Right lobe of liver (tissue), 6 donors: Measurements from ENCODE around the gene VDR. TPM values are rescaled to one million over a fixed set of nuclear protein-coding genes. Genes with fewer than 3 reads are reported as not detected.

Experiments
- ATAC-seq, 4 donors: fragments of 200-7000 bp; cut with Tn5 transposase; one replicate each; pipeline ENCODE4 v1.9.1; 2020; ENCODE audit warnings: mild to moderate bottlenecking in 4 of 4, moderate library complexity in 4 of 4
- DNase-seq, 3 donors: peaks; one replicate each; pipeline ENCODE4 v3.0.0-alpha.2; 2020
- H3K27ac ChIP-seq, 3 donors: fragments of 200-600 bp; one replicate each; pipeline ENCODE4 v1.8.0; 2022
- H3K27me3 ChIP-seq, 2 donors: fragments of 200-600 bp; one replicate each; pipeline ENCODE4 v1.8.0; 2022
- H3K36me3 ChIP-seq, 4 donors: fragments of 200-600 bp; sonication (generic) in 1 of 4; one replicate each; pipeline versions ENCODE4 v1.5.1 to v1.8.0; 2017 to 2022; ENCODE audit warnings: control low read depth in 1 of 4
- H3K4me1 ChIP-seq, 4 donors: fragments of 200-600 bp; sonication (generic) in 1 of 4; one replicate each; pipeline versions ENCODE4 v1.5.1 to v1.8.0; 2017 to 2022; ENCODE audit warnings: control low read depth in 1 of 4
- H3K4me3 ChIP-seq, 3 donors: fragments of 200-600 bp; one replicate each; pipeline ENCODE4 v1.8.0; 2022
- H3K9me3 ChIP-seq, 4 donors: fragments of 200-600 bp; sonication (generic) in 1 of 4; one replicate each; pipeline versions ENCODE4 v1.5.1 to v1.8.0; 2017 to 2022; ENCODE audit warnings: control low read depth in 1 of 4
- CTCF ChIP-seq, 4 donors: fragments of 200-600 bp in 3 of 4; fragments of 450-650 bp in 1 of 4; IDR thresholded peaks; one replicate each; pipeline versions ENCODE4 v1.5.1 to v1.8.0; 2016 to 2022; ENCODE audit warnings: antibody characterized with exemption in 4 of 4, mild to moderate bottlenecking in 2 of 4
- POLR2A ChIP-seq: fragments of 450-650 bp; IDR thresholded peaks from one replicate; pipeline ENCODE4 v1.6.1; 2017; ENCODE audit warnings: antibody characterized with exemption, mild to moderate bottlenecking
- WGBS: methylation state at CpG from one replicate; pipeline ENCODE4 v1.1.6; 2018; ENCODE audit warnings: low coverage, low lambda C conversion rate; ENCODE audit not compliant: insufficient coverage; ENCODE audit errors: missing lambda C conversion rate; 5-methylcytosine and 5-hydroxymethylcytosine counted together
- intact Hi-C, 2 donors: fragments of 100-400 bp; cut with DNase I; formaldehyde crosslinking; loops; one replicate each; pipeline versions ENCODE4 v1.11.2 to v1.14.1; 2022
- total RNA-seq, 6 experiments: library from RNA; depleted of rRNA in 2 of 6; stranded (reverse); fragments of >200 nt in 2 of 6; fragmentation: NEBNext Ultra II Directional in 3 of 6; extraction: Animal tissue kit (Norgen Biotek cat#: 25700) in 3 of 6; gene quantifications; one replicate each; pipeline versions ENCODE4 v1.1.0 to v1.2.4, GENCODE V29; 2016 to 2023
- donor health status: DM: no; HTN: yes; CAD: no.
- donor health status: DM: no; HTN: no; CAD: no.
- donor health status: DM: no; HTN: no; CAD: no.
- donor health status: DM: no; HTN: yes; CAD: no.
- donor health status: DM: no; HTN: yes; CAD: no.

Gene VDR
- total RNA-seq, 6 experiments from 2014 or later, result 0.18 to 1.2 (median 0.39) TPM

DNA sequence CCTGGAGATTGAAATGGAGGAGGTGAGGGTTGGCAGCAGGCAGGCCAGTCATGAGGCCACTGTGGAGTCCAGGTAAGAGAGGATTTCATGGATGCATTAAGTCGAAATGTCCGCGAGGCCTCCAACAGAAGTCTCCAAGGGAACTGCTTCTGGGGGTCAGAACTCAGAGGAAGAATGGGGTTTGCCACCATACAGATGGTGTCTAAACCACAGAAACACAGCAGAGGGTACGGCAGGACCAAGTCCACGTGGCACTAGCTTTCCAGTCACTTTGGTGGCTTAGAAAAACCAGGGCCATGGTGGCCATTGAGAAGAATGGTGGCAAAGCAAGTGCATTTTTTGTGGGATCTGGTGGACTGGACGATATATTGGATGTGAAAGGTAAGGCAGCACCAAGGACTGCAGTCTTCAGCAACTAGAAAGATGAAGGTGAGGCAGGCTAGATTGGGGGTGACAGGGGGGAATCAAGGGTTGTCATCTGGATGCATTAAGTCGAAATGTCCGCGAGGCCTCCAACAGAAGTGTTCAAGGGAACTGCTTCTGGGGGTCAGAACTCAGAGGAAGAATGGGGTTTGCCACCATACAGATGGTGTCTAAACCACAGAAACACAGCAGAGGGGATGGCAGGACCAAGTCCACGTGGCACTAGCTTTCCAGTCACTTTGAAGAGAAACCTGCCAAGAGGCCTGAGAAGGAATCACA lies 36.1 kb upstream of the VDR start:
- Histone ChIP-seq H3K9me3 (no peaks in the 10 kb centered on the region), H3K27ac (no peak overlapping the region), H3K4me3 (no peak overlapping the region), H3K36me3 (no peaks in the 10 kb centered on the region), H3K4me1 (no peaks in the 10 kb centered on the region), H3K27me3 (no peaks in the 10 kb centered on the region)
- no peak for DNase-seq
- 81% methylated on average over 9 of the region's 10 CpGs for WGBS
- TF ChIP-seq CTCF (IDR thresholded peaks at IDR 0.05) (no peak), POLR2A (no peak)
- ATAC-seq, result no peak
- intact Hi-C loops, result no loop called here

- TF ChIP-seq CTCF (IDR thresholded peaks at IDR 0.05), result no peak
- TF ChIP-seq POLR2A, result no peak
- Histone ChIP-seq H3K27me3 (no peaks in the 10 kb centered on the region), H3K9me3 (no peaks in the 10 kb centered on the region), H3K4me1 (no peaks in the 10 kb centered on the region), H3K27ac (no peak overlapping the region), H3K36me3 (no peaks in the 10 kb centered on the region), H3K4me3 (no peak overlapping the region)
- DNase-seq, result no peak
- no peak for ATAC-seq
- WGBS, result 63% methylated on average over 6 of the region's 6 CpGs
- intact Hi-C loops, result no loop called here
Measured at GRCh38 chr12:47939009-47939601, 34.3 kb upstream of the VDR start.

DNA sequence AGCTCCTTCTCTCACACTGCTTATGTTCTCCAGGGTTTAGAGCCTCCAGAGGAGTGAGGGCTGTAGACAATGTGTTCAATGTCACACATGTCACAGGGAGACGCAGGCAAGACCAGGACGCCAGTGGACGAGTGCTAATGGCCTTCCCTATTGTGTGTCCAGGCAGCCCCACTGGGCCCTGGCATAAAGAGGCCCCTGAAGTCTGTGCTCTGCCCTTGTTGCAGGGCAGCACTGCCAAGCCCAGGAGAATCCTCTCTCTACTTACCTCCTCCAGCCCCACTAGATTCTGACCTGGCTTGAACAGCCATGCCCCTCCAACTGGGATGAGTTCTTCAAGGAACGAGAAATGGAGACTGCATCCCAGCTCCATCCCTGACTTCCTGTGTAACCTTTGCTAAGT lies 33.8 kb upstream of the VDR start:
- 80% methylated on average over 1 of the region's 4 CpGs for WGBS
- Histone ChIP-seq H3K9me3 (no peaks in the 10 kb centered on the region), H3K4me3 (no peak overlapping the region), H3K27ac (no peak overlapping the region), H3K4me1 (no peaks in the 10 kb centered on the region), H3K27me3 (no peaks in the 10 kb centered on the region), H3K36me3 (no peaks in the 10 kb centered on the region)
- ATAC-seq (no peak), DNase-seq (no peak)
- TF ChIP-seq POLR2A, result no peak
- TF ChIP-seq CTCF (IDR thresholded peaks at IDR 0.05), result no peak
- intact Hi-C loops, result no loop called here

DNA sequence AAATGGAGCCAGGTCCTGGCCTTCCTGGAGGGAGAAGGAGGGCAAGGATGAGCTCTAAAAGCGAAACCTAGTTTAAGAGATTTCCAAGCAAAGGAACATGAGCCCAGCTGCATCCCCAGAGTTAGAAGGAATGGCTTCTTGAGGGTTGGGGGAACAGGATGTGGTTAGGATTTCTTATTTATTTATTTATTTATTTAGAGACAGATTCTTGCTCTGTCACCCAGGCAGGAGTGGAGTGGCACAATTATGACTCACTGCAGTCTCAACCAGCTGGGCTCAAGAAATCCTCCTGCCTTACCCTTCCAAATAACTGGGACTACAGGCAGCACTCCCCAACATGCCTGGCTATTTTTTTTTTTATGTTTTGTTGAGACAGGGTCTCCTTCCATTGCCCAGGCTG lies 33.3 kb upstream of the VDR start:
- WGBS, result no CpG with 5 or more reads among the region's 1 CpG
- no peaks in the 10 kb centered on the region for H3K4me1 ChIP-seq
- no peak overlapping the region for H3K4me3 ChIP-seq
- ATAC-seq (no peak), DNase-seq (no peak)
- H3K36me3 ChIP-seq, result no peaks in the 10 kb centered on the region
- intact Hi-C loops, result no loop called here
- H3K9me3 ChIP-seq, result no peaks in the 10 kb centered on the region
- TF ChIP-seq POLR2A (no peak), CTCF (IDR thresholded peaks at IDR 0.05) (no peak)
- H3K27ac ChIP-seq, result no peak overlapping the region
- no peaks in the 10 kb centered on the region for H3K27me3 ChIP-seq
